B cell (primary cell): Measurements from ENCODE around the gene CD164. TPM values are rescaled to one million over a fixed set of nuclear protein-coding genes. Genes with fewer than 3 reads are reported as not detected.

Source experiments
- ATAC-seq: fragments of 200-7000 bp; cut with Tn5 transposase; one replicate; pipeline ENCODE4 v1.10.0; 2021; ENCODE audit warnings: low read depth, mild to moderate bottlenecking, moderate number of reproducible peaks, moderate library complexity
- CTCF ChIA-PET: fragments of 350-600 bp; sonication (Branson Sonifier 250); formaldehyde crosslinking; loops from one replicate; lab custom pipeline; 2021; ENCODE audit warnings: antibody characterized with exemption, inconsistent platforms; lab: Charles Lee
- POLR2A ChIA-PET: fragments of 350-600 bp; sonication (Branson Sonifier 250); formaldehyde crosslinking; loops from one replicate; lab custom pipeline; 2021; ENCODE audit warnings: antibody characterized with exemption; lab: Charles Lee
- DNase-seq: peaks from one replicate; pipeline ENCODE4 v3.0.0; 2013
- H2AFZ ChIP-seq: 2 replicates; pipeline ENCODE4 v1.6.1; 2012; ENCODE audit warnings: mild to moderate bottlenecking, low read depth, low read length; ENCODE audit not compliant: insufficient read depth, poor library complexity, severe bottlenecking
- H3K27ac ChIP-seq, 2 donors: 1 replicate in 1 of 2; 2 replicates in 1 of 2; pipeline ENCODE4 v1.5.1; 2012 to 2013; ENCODE audit warnings: low read length in 2 of 2, mild to moderate bottlenecking in 2 of 2, moderate library complexity in 1 of 2
- H3K27me3 ChIP-seq, 4 experiments: fragments of 200-600 bp in 1 of 4; sonication (generic) in 1 of 4; replicated peaks in 1 of 4; 1 replicate in 2 of 4; 2 replicates in 2 of 4; pipeline versions ENCODE4 v1.6.1 to v1.7.0; 2013 to 2016; ENCODE audit warnings: low read length in 3 of 4, mild to moderate bottlenecking in 2 of 4, mixed read lengths in 1 of 4, moderate library complexity in 1 of 4; ENCODE audit not compliant: insufficient read depth in 4 of 4, control insufficient read depth in 3 of 4; ENCODE audit errors: control extremely low read depth in 1 of 4
- H3K36me3 ChIP-seq, 2 experiments: replicated peaks in 1 of 2; 1 replicate in 1 of 2; 2 replicates in 1 of 2; pipeline versions ENCODE4 v1.6.1 to v1.7.1; 2013; ENCODE audit warnings: low read length in 1 of 2; ENCODE audit not compliant: insufficient read depth in 2 of 2, control insufficient read depth in 1 of 2; ENCODE audit errors: control extremely low read depth in 1 of 2, extremely low read depth in 1 of 2
- H3K4me1 ChIP-seq, 2 donors: fragments of 200-600 bp in 1 of 2; sonication (generic) in 1 of 2; 1 replicate in 1 of 2; 2 replicates in 1 of 2; pipeline versions ENCODE4 v1.5.1 to v1.6.1; 2013 to 2017; ENCODE audit warnings: low read length in 2 of 2; ENCODE audit not compliant: control insufficient read depth in 2 of 2, insufficient read depth in 2 of 2
- H3K4me2 ChIP-seq: replicated peaks from 2 replicates; pipeline ENCODE3; 2012; ENCODE audit warnings: mild to moderate bottlenecking, low read depth, low read length; ENCODE audit not compliant: poor library complexity, severe bottlenecking
- H3K4me3 ChIP-seq, 5 experiments: fragments of 200-600 bp in 1 of 5; sonication (generic) in 1 of 5; 1 replicate in 3 of 5; 2 replicates in 2 of 5; pipeline versions ENCODE4 v1.5.1 to v1.7.0; 2011 to 2016; ENCODE audit warnings: low read length in 4 of 5, mild to moderate bottlenecking in 4 of 5, low read depth in 2 of 5, control low read depth in 1 of 5, moderate library complexity in 1 of 5; ENCODE audit not compliant: insufficient read depth in 1 of 5; ENCODE audit errors: control extremely low read depth in 1 of 5, extremely low read depth in 1 of 5
- H3K79me2 ChIP-seq: fragments of 200-600 bp; sonication (generic); one replicate; pipeline ENCODE4 v1.6.0; 2016; ENCODE audit warnings: low read length; ENCODE audit not compliant: control insufficient read depth, insufficient read depth
- H3K9ac ChIP-seq: fragments of 200-600 bp; sonication (generic); 2 replicates; pipeline ENCODE4 v1.6.1; 2017; ENCODE audit warnings: mild to moderate bottlenecking, low read length, moderate library complexity
- H3K9me3 ChIP-seq, 3 donors: one replicate each; pipeline versions ENCODE4 v1.6.1 to v1.7.1; 2013; ENCODE audit warnings: low read length in 2 of 3; ENCODE audit not compliant: control insufficient read depth in 2 of 3, insufficient read depth in 1 of 3; ENCODE audit errors: control extremely low read depth in 1 of 3
- H4K20me1 ChIP-seq: 2 replicates; pipeline ENCODE4 v1.6.0; 2012; ENCODE audit warnings: mild to moderate bottlenecking, low read length; ENCODE audit not compliant: insufficient read depth, control insufficient read depth, poor library complexity, severe bottlenecking
- H3K27ac Mint-ChIP-seq: one replicate; pipeline ENCODE4 v1.8.0; 2021; ENCODE audit warnings: mixed read lengths
- H3K27me3 Mint-ChIP-seq: one replicate; pipeline ENCODE4 v1.8.0; 2021; ENCODE audit warnings: mixed read lengths
- H3K4me1 Mint-ChIP-seq: one replicate; pipeline ENCODE4 v1.8.0; 2021; ENCODE audit warnings: mixed read lengths
- H3K4me3 Mint-ChIP-seq: one replicate; pipeline ENCODE4 v1.8.0; 2021; ENCODE audit warnings: mixed read lengths
- H3K9me3 Mint-ChIP-seq: one replicate; pipeline ENCODE4 v1.8.0; 2022; ENCODE audit warnings: mixed read lengths; ENCODE audit not compliant: insufficient read depth
- EZH2 ChIP-seq: IDR thresholded peaks from 2 replicates; pipeline ENCODE4 v1.6.1; 2012; ENCODE audit warnings: borderline replicate concordance, low read depth, mild to moderate bottlenecking, moderate library complexity, low read length; ENCODE audit not compliant: insufficient read depth, poor library complexity, severe bottlenecking
- WGBS: methylation state at CpG from one replicate; pipeline ENCODE4 v1.1.5; 2013; ENCODE audit warnings: missing lambda C conversion rate; ENCODE audit not compliant: insufficient coverage; 5-methylcytosine and 5-hydroxymethylcytosine counted together
- intact Hi-C: fragments of 100-400 bp; cut with micrococcal nuclease; formaldehyde crosslinking; loops from one replicate; pipeline ENCODE4 v1.10.0; 2022
- polyA plus RNA-seq: library from polyadenylated mRNA; depleted of rRNA; stranded (reverse); fragments of >200 nt; gene quantifications from 2 replicates; pipeline ENCODE4 v1.2.3, GENCODE V29; 2012
- total RNA-seq, 2 donors: library from RNA; stranded (reverse); fragments of 120-200 nt in 1 of 2; gene quantifications; 1 replicate in 1 of 2; 2 replicates in 1 of 2; pipeline versions ENCODE4 v1.2.3 to v1.2.4, GENCODE V29; 2013 to 2022
- TF ChIP-seq, protein P1 (sequence below): fragments of 200-600 bp; IDR thresholded peaks from one replicate; pipeline ENCODE4 v1.8.0; 2022; ENCODE audit warnings: antibody characterized with exemption, mild to moderate bottlenecking

The CD164 gene
- total and polyA plus RNA-seq, 2 donors (not counting 1 experiment from before 2014, with no cell fraction given) = 63.4 to 184 TPM

DNA sequence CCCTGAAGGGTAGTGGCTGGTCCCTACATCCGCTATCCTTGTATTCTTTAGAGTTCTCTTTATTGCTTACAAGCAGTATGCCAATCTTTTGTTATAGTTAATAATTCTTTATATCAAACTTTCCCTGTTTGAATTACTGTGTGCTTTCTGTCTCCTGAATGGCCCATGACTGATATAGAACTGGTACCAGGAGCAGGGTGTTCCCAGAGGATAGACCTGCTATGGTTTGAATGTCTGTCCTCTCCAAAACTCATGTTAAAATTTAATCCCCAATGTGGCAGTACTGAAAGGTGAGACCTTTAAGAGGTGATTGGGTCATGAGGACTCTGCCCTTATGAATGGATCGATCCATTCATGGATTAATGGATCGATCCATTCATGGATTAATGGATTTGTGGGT is 26.0 kb downstream of the CD164 start:
- no peaks in the 10 kb centered on the region for H3K9me3 Mint-ChIP-seq

DNA sequence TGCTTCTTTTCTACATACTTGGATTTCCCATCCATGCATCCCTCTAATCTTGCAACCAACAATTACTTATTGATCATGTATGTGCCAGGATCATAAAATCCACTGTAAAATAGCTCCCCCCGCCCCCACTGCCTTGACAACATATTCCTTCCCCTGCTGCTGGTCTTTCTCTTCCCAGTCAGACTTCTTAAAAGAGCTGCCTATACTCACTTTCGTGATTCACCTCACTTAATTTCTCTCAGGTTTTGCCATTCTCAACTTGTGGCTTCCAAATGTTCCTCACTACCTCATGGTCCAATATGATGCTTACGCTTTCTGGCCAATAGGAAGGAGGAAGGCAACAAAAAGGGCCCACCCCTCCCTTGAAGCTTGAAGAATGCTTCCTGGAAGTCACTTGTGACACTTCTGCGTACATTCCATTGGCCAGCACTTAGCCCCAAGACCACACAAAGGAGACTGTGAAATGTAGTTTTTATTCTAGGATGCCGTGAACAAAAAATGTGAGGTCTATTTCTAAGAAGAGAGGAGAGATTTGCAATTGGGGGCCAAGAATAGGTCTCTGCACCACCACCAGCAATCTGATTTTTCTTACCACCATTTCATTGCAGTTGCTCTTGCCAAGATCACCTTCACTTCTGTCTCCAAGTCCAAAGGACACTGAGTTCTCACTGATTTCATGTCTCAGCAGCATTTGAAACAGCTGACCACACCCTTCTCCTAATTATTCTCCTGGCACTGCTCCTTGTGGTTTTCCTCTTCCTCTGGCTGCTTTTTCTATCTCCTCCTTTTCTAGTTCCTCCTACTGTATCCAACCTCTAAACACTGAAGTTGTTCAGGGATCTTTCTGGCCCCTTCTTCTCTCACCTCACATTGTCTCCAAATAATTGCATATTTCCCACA is 30.8 kb downstream of the CD164 start:
- H3K4me1 Mint-ChIP-seq = peaks cover 2% of the 10 kb centered on the region
- Histone ChIP-seq H3K27ac (no peak overlapping the region), H3K4me2 (no peak overlapping the region), H3K9me3 (peaks cover 0 to 8% (median 4%) of the 10 kb centered on the region in 3 donors), H3K4me3 (no peak overlapping the region), H3K79me2 (no peaks in the 10 kb centered on the region), H3K4me1 (no peaks in the 10 kb centered on the region), H2AFZ (no peak overlapping the region), H3K27me3 (no peaks in the 10 kb centered on the region), H4K20me1 (no peaks in the 10 kb centered on the region), H3K36me3 (peaks cover 0 to 15% of the 10 kb centered on the region in 2 experiments), H3K9ac (no peak overlapping the region)
- no peak overlapping the region for H3K27ac Mint-ChIP-seq
- 97% methylated on average over 3 of the region's 5 CpGs for WGBS
- no peak for TF ChIP-seq EZH2
- TF ChIP-seq, protein P1, sequence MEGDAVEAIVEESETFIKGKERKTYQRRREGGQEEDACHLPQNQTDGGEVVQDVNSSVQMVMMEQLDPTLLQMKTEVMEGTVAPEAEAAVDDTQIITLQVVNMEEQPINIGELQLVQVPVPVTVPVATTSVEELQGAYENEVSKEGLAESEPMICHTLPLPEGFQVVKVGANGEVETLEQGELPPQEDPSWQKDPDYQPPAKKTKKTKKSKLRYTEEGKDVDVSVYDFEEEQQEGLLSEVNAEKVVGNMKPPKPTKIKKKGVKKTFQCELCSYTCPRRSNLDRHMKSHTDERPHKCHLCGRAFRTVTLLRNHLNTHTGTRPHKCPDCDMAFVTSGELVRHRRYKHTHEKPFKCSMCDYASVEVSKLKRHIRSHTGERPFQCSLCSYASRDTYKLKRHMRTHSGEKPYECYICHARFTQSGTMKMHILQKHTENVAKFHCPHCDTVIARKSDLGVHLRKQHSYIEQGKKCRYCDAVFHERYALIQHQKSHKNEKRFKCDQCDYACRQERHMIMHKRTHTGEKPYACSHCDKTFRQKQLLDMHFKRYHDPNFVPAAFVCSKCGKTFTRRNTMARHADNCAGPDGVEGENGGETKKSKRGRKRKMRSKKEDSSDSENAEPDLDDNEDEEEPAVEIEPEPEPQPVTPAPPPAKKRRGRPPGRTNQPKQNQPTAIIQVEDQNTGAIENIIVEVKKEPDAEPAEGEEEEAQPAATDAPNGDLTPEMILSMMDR = no peak
- H3K27me3 Mint-ChIP-seq = no peaks in the 10 kb centered on the region
- no peak for ATAC-seq
- H3K9me3 Mint-ChIP-seq = no peaks in the 10 kb centered on the region
- no peak overlapping the region for H3K4me3 Mint-ChIP-seq
- DNase-seq = no peak
- POLR2A ChIA-PET = no interaction called here
- intact Hi-C loops = no loop called here
- CTCF ChIA-PET = no interaction called here

More for the DNA sequence above, 26.0 kb downstream of the CD164 start:
- ChIA-PET CTCF (no interaction called here), POLR2A (no interaction called here)
- peaks cover 3 to 13% (median 4%) of the 10 kb centered on the region in 3 donors for H3K9me3 ChIP-seq
- TF ChIP-seq, protein P1 = no peak
- TF ChIP-seq EZH2 = no peak
- no peak overlapping the region for H3K27ac ChIP-seq
- peaks cover 12% of the 10 kb centered on the region for H3K79me2 ChIP-seq
- H3K9ac ChIP-seq = no peak overlapping the region
- WGBS = 94% methylated on average over 2 of the region's 3 CpGs
- DNase-seq (no peak), ATAC-seq (no peak)
- intact Hi-C loops = no loop called here
- H3K4me3 ChIP-seq = no peak overlapping the region
- Mint-ChIP-seq H3K4me3 (no peak overlapping the region), H3K27me3 (no peaks in the 10 kb centered on the region), H3K27ac (no peak overlapping the region), H3K4me1 (peaks cover 29% of the 10 kb centered on the region)
- no peak overlapping the region for H2AFZ ChIP-seq
- H3K36me3 ChIP-seq = peaks cover 3 to 51% of the 10 kb centered on the region in 2 experiments
- peaks cover 3 to 7% of the 10 kb centered on the region in 2 donors for H3K4me1 ChIP-seq
- H3K27me3 ChIP-seq = no peaks in the 10 kb centered on the region
- H4K20me1 ChIP-seq = peaks cover 34% of the 10 kb centered on the region
- H3K4me2 ChIP-seq = no peak overlapping the region
